Adipocyte (in vitro differentiated cells): ENCODE measurements around the gene TMEM259.

Experiments used
- DNase-seq: peaks from one replicate; pipeline ENCODE4 v3.0.0-alpha.2; 2015; ENCODE audit warnings: low read depth
- H3K27me3 ChIP-seq: replicated peaks from 2 replicates; pipeline ENCODE4 v1.7.0; 2013; ENCODE audit warnings: mild to moderate bottlenecking, low read length, moderate library complexity; ENCODE audit not compliant: control insufficient read depth, insufficient read depth
- H3K36me3 ChIP-seq: 2 replicates; pipeline ENCODE4 v1.7.0; 2013; ENCODE audit warnings: low read length, mild to moderate bottlenecking, moderate library complexity; ENCODE audit not compliant: control insufficient read depth, insufficient read depth, severe bottlenecking
- H3K4me1 ChIP-seq: 2 replicates; pipeline ENCODE4 v1.7.0; 2013; ENCODE audit warnings: mild to moderate bottlenecking, low read length, moderate library complexity; ENCODE audit not compliant: control insufficient read depth, insufficient read depth
- H3K4me3 ChIP-seq: 2 replicates; pipeline ENCODE4 v1.7.0; 2013; ENCODE audit warnings: mild to moderate bottlenecking, low read length, moderate library complexity
- H3K9ac ChIP-seq: 2 replicates; pipeline ENCODE4 v1.7.0; 2013; ENCODE audit warnings: mild to moderate bottlenecking, low read length, moderate library complexity
- H3K9me3 ChIP-seq: 2 replicates; pipeline ENCODE4 v1.7.0; 2013; ENCODE audit warnings: mild to moderate bottlenecking, low read length, moderate library complexity; ENCODE audit not compliant: control insufficient read depth

The TMEM259 gene

DNA sequence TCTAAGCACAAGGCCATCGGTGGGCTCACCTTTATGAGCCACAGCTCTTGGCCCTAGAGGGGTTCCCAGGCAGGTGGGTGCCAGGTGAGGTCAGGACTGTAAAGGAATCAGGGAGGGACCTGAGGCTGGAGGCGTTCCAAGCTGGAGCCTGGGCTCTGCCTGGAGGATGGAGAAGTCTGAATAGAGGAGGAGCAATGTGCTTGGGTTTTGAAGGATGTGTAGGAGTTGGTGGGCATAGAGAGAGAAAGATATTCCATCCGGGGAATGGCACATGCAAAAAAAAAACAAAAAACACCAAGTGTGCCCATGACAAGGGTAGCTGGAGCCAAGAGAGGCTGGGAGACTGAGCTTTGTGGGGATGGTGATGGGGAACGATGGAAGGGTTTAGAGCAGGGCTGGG is 18.3 kb downstream of the TMEM259 start:
- Histone ChIP-seq H3K36me3 (no peaks in the 10 kb centered on the region), H3K4me1 (no peaks in the 10 kb centered on the region), H3K27me3 (peaks cover 18% of the 10 kb centered on the region), H3K4me3 (no peak overlapping the region), H3K9me3 (no peaks in the 10 kb centered on the region), H3K9ac (no peak overlapping the region)
- DNase-seq: no peak

- no peaks in the 10 kb centered on the region for H3K4me1 ChIP-seq
- peaks cover 18% of the 10 kb centered on the region for H3K27me3 ChIP-seq
- no peaks in the 10 kb centered on the region for H3K9me3 ChIP-seq
- no peak overlapping the region for H3K9ac ChIP-seq
- peak; percentile 78 for DNase-seq
- no peak overlapping the region for H3K4me3 ChIP-seq
- no peaks in the 10 kb centered on the region for H3K36me3 ChIP-seq
Observed at GRCh38 chr19:1001538-1002166, 19.3 kb downstream of the TMEM259 start.

DNA sequence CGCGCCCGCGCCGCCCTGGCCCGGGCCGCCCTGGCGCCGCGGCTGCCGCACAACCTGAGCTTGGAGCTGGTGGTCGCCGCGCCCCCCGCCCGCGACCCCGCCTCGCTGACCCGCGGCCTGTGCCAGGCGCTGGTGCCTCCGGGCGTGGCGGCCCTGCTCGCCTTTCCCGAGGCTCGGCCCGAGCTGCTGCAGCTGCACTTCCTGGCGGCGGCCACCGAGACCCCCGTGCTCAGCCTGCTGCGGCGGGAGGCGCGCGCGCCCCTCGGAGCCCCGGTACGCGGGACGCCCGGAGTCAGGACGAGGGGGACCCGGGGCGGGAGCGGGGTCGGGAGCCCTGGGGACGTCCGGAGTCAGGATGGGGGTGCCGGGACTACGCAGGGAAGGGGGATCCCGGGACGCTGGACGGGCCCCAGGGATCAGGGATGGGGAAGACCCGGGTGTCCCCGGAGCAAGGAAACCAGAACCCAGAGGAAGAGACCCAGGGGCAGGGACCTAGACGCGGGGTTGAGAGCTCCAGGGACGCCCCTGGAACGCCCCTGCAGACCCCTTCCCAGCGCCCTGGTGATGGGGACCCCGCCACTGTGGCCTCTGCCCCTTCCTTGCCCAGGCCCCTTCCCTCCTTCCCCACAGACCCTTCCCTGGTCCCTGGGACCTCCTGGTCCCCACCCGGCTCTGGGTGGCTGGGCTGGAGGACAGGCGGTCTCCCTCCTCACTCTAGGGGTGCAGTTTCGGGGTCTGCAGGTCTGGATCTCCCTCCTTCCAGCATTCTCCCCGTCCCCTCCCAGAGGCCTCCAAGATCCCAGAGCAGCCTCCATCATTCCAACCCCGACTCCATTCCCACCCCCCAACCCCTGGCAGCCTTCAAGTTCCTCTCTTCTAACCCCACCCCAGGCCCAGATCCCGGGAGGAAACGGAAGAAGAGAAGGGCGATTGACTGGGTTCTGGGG is 20.1 kb downstream of the TMEM259 start:
- peaks cover 18% of the 10 kb centered on the region for H3K27me3 ChIP-seq
- H3K9me3 ChIP-seq: no peaks in the 10 kb centered on the region
- no peak overlapping the region for H3K9ac ChIP-seq
- H3K36me3 ChIP-seq: no peaks in the 10 kb centered on the region
- no peak for DNase-seq
- peaks cover 5% of the 10 kb centered on the region for H3K4me1 ChIP-seq
- H3K4me3 ChIP-seq: no peak overlapping the region

DNA sequence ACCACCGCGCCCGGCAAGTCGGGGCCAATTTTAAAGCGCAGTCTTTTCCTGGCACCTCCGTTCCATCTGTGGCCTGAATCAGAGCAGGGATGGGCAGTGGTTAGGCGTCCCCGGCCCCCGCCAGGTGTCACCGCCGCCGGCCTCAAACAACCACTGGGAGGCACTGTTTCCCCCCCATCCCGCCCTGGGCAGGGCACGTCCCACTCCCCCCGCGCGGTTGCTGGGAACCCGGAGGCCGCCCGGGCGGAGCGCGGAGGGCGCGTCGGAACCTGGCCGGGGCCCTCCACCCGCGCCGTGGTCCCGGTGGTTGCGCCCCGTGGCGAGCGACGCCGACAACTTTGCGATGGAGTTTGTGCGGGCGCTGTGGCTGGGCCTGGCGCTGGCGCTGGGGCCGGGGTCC is 20.8 kb downstream of the TMEM259 start, which contains the start of gene GRIN3B:
Gene GRIN3B (plus strand): TSS at position 325 of the 400 bp plus-strand sequence. CDS start 19 bp downstream, at position 344.
- Histone ChIP-seq H3K36me3 (no peaks in the 10 kb centered on the region), H3K9me3 (no peaks in the 10 kb centered on the region), H3K9ac (no peak within 1 kb of the TSS), H3K4me3 (no peak within 1 kb of the TSS), H3K4me1 (peaks cover 5% of the 10 kb centered on the region), H3K27me3 (peaks cover 18% of the 10 kb centered on the region)
- DNase-seq: peak; percentile 87

- no peak overlapping the region for H3K9ac ChIP-seq
- DNase-seq: no peak
- H3K27me3 ChIP-seq: peaks cover 18% of the 10 kb centered on the region
- H3K36me3 ChIP-seq: no peaks in the 10 kb centered on the region
- peaks cover 5% of the 10 kb centered on the region for H3K4me1 ChIP-seq
- no peak overlapping the region for H3K4me3 ChIP-seq
- H3K9me3 ChIP-seq: no peaks in the 10 kb centered on the region
Observed at GRCh38 chr19:999379-999719, 21.6 kb downstream of the TMEM259 start.

GRCh38 chr19:998064-998463 is 22.9 kb downstream of the TMEM259 start:
- H3K9ac ChIP-seq: no peak overlapping the region
- H3K4me1 ChIP-seq: peaks cover 5% of the 10 kb centered on the region
- peaks cover 18% of the 10 kb centered on the region for H3K27me3 ChIP-seq
- no peaks in the 10 kb centered on the region for H3K9me3 ChIP-seq
- DNase-seq: no peak
- H3K4me3 ChIP-seq: no peak overlapping the region
- H3K36me3 ChIP-seq: no peaks in the 10 kb centered on the region

- Histone ChIP-seq H3K4me1 (peaks cover 5% of the 10 kb centered on the region), H3K27me3 (peaks cover 13% of the 10 kb centered on the region), H3K4me3 (peak overlapping the region; percentile 41), H3K9me3 (no peaks in the 10 kb centered on the region), H3K36me3 (no peaks in the 10 kb centered on the region), H3K9ac (peak overlapping the region; percentile 20)
- peak; percentile 57 for DNase-seq
Observed at GRCh38 chr19:996051-996838, 24.7 kb downstream of the TMEM259 start.

- Histone ChIP-seq H3K9ac (no peak overlapping the region), H3K9me3 (no peaks in the 10 kb centered on the region), H3K27me3 (peaks cover 13% of the 10 kb centered on the region), H3K4me3 (no peak overlapping the region), H3K36me3 (peaks cover 4% of the 10 kb centered on the region), H3K4me1 (peaks cover 5% of the 10 kb centered on the region)
- DNase-seq: no peak
Observed at GRCh38 chr19:995051-995827, 25.7 kb downstream of the TMEM259 start.

DNA sequence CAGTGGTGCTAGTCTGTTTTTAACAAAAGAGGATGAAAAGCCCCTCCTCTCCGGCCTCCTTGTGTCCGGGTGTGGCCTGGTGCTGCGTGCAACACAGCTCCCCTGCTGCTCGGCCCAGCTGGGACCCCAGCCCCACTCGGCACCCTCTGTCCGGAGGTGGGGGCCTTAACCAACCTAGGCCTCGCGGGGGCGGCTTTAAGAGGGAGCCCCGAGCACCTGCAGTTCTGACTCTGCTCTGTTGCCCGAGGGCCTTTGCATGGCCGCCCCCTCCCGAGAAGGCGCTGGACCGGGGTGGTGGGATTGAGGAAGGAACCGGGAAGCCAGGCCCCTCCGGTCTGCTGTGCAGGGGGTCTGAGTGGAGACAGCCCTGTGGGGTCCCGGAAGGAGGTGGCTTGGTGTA is 26.4 kb downstream of the TMEM259 start:
- no peak overlapping the region for H3K4me3 ChIP-seq
- H3K9me3 ChIP-seq: no peaks in the 10 kb centered on the region
- peaks cover 12% of the 10 kb centered on the region for H3K27me3 ChIP-seq
- H3K36me3 ChIP-seq: peaks cover 6% of the 10 kb centered on the region
- DNase-seq: no peak
- no peak overlapping the region for H3K9ac ChIP-seq
- H3K4me1 ChIP-seq: peaks cover 5% of the 10 kb centered on the region

DNA sequence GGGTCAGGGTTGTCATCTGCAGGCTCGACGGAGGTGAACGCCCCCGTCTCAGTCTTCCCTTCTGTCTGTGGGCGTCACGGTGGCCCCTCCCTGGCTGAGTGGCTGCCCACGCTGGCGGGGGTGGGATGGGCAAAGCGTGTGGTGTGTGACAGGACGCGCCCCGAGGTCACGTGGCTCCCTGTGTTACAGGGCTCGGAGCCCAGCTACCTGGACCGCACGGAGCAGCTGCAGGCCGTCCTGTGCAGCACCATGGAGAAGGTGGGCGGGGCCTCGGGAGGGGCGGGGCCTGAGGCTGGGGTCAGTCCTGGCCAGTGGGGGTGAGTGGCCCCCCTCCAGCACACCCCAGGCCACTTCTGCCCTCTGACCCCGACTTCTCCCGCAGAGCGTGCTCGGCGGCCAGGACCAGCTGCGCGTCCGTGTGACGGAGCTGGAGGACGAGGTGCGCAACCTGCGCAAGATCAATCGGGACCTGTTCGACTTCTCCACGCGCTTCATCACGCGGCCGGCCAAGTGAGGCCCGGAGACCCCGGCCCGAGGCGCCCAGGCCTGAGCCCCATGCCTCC is 27.0 kb downstream of the TMEM259 start:
- H3K36me3 ChIP-seq: peaks cover 6% of the 10 kb centered on the region
- no peak for DNase-seq
- peaks cover 5% of the 10 kb centered on the region for H3K4me1 ChIP-seq
- H3K27me3 ChIP-seq: peaks cover 6% of the 10 kb centered on the region
- H3K9me3 ChIP-seq: no peaks in the 10 kb centered on the region
- H3K4me3 ChIP-seq: no peak overlapping the region
- no peak overlapping the region for H3K9ac ChIP-seq
